Measurements from ENCODE around the gene ATP2A3. TPM values are rescaled to one million over a fixed set of nuclear protein-coding genes. Genes with fewer than 3 reads are reported as not detected.

Gene ATP2A3
- total RNA-seq, 1 donor from 2014 or later, result under 0.01 TPM

DNA sequence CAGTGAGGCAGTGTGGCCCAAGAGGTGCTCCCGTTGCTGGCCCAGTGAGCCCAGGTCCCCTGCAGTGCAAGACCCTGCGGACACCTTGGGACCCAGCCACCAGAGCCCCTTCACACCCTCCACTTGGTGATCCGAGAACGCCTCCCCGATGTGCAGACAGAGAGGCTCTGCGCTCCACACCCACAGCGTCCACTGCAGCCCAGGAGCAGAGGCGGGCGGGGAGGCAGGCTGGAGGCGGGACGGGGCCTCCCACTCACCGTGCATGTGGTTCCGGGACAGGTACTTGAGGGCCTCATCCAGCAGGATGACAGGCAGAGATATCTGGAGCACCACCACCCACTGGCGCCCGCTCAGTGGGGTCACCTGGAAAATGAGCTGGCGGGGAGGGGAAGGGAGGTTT, 35.8 kb downstream of the ATP2A3 start:
- no peak for DNase-seq (ENCODE audit: low read depth in 2 of 2)

DNA sequence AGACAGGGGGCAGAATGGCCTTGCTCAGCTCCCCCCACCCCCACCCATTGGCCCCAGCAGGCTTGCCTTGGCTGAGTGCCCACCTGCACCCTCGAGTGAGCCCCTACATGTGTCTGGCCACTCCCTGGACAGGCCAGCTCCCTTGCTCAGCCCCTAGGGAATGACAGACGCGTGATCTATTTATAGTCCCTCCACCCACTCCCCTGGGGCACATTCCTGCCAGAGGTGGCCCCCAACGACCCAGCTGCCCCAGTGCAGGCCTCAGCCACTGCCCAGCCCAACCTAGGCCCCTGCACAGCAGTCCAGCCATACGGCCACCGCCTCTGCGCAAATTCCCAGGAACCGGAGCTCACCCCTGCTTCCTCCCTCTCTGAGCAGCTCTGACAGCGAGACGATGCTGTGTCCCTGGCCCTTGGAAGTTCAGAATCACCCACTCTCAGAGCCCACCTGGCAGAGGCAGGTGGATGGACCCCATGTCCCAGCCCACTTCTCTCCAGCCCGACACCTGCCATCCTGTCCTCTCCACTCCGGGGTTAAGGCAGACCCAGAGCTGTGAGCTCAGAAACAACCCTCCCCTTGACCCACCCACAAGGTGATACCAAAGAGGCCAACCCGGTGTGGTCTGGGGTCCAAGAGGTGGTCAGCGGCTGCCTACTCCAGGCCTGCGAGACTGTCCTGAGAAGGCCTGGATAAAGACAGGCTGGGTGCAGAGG, 36.5 kb downstream of the ATP2A3 start:
- DNase-seq (ENCODE audit: low read depth in 2 of 2), result no peak

DNA sequence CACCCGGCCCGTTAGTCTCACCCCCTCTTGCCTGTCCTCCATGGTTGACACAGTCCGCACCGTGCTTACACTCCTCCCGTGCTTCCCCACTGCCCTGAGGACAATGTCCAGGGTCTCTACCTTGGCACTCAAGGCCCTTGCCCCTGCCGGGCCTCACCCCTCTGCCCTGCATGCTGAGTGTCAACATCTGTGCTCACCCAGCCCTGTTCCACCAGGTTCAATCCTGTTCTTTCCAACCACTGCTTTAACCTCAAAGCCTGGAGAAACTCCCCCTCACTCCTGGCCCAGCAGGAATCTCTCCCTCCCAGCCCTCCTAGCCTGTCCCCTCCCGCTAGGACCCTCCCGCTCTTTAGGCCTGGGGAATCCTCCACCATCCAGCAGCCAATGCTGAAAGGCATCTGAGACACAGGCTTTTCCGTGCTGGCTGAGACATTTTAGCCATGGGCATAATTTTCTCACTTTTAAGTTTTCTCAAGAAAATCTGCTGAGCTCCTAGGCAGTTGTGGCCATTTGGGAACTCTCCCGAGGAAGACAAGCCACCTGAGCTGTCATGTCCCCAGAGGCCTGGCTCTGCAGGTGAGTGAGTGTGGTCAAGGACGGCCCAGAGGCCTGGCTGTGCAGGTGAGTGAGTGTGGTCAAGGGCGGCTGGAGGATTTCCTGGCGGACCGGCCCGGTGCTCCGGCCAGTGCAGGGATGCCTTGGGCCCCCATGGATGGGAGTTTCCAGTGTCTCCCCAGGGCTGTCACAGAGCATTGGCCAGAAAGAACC, 37.2 kb downstream of the ATP2A3 start:
- no peak for DNase-seq (ENCODE audit: low read depth in 2 of 2)

DNA sequence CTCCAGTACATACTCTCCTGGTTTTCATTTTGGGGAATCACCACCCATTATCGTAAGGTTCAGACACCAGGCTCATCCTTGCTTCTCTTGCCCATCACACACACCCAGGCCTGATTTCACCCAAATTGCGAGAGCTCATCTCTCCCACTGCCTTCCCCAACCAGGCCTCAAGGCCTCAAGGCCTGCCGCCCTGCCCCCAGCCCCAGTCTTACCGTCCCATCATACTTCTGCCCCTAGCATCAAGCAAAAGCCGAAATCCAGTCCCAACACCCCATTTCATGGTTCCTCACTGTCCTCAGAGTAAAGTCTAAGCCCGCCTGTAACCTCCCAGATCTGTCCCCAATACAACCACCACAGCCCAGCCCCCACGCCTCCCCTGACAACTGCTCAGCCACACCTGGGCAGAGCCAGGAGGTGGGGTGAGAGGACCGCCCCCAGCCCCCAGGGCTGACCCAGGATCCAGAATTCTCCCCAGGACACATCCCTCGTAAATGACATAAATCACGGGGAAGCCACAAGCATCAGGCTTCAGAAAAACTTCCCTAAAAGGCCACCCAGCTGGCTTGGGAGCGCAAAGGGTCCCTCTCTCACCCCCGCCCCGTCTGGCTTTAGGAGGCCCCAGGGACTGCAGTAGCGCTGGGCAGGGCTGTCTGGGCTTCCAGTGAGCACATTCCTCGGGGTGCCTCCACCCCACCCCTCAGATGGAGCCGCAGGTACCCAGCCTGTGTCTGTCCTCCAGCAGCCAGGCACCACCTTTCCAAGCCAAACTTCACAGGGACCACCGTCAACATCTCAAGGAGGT, 38.4 kb downstream of the ATP2A3 start:
- DNase-seq (ENCODE audit: low read depth in 2 of 2), result no peak

DNA sequence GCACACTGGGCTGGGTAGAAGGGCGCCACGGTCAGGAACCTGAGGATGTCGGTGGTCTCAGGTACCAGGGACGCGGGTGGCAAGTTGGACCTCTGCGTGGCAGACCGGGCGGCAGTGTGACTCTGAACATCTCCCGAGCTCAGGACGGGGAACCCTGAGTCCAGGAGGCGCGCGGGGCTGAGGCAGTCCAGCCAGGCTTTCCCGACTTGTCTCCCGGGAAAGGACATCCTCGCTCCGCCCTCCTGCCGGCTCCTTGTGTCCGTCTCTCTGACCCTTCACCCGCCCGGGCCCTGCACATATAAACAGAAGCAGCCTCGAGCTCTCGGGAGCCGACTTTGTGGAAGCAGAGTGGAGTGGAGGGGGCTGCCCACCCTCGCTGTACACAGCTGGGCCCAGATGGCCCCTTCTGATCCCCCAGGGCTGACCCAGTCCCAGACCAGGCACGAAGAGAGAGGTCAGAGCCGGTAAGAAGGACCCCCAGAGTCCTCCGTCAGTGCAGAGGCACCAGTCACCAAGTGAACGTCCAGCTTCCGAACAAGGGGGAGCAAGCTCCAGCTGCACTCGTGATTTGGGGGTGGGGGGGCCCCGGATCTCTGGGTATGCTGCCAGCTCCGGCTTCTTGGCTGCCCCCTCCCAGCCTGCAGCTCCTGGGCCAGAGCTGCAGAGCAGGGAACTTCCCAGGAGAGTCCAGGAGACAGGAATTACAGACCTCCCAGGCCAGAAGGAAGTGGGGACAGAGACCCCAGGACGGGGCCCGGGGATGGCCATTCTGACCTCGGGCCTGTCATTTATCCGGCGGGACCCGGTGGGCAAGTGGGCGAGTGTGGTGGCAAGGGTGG, 39.5 kb downstream of the ATP2A3 start:
- DNase-seq (ENCODE audit: low read depth in 2 of 2), result no peak

DNA sequence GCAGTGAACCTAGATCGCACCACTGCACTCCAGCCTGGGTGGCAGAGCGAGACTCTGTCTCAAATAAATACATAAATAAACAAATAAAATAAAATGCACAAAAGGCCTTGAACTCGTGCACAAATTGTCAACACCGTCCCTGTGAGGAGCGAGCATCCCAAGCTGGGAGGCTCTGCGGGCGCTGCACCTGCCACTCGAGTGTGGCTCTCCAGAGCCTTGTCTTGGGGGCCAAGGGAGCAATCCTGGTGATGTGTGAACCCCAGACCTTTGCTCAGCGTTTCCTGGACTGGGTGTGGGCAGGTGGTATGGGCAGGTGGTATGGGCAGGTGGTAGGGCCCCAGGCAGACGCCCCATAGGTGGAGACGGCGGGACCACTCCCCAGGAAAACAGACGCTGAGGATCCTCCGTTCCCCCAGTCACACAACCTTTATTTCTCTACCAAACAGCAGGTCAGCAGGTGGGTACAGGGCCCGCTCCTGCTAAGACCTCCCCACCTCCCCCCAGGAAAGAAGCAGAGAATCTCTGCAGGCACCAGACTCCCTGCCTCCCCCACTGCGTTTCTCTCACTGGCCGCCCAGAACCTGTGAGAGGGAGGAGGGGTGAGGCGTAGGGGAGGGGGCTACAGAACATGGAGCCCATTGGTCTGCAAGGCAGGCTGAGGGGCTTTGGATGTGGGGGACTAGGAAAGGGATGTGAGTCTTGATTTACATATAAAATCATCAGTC, 40.6 kb downstream of the ATP2A3 start:
- no peak for DNase-seq (ENCODE audit: low read depth in 2 of 2)

DNA sequence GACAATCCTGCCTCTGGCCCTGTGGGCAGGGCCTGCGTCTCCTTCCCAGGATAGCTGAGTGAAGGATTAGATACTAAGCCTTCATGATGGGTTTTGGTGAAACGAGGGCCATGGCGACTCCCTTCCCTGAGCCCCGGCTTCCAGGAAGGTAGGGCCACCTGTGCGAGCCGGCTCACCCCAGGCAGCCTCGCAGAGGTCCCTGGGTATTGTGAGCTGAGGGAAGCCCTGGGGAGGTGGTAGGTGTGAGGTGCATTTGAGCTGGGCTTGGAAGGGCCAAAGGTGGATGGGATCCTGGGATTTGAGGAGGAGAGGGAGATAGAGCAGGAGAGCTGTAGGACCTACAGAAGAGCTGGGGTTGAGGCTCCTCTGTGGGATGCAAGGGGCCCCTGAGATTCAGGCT, 41.5 kb downstream of the ATP2A3 start:
- DNase-seq (ENCODE audit: low read depth in 2 of 2), result no peak

DNA sequence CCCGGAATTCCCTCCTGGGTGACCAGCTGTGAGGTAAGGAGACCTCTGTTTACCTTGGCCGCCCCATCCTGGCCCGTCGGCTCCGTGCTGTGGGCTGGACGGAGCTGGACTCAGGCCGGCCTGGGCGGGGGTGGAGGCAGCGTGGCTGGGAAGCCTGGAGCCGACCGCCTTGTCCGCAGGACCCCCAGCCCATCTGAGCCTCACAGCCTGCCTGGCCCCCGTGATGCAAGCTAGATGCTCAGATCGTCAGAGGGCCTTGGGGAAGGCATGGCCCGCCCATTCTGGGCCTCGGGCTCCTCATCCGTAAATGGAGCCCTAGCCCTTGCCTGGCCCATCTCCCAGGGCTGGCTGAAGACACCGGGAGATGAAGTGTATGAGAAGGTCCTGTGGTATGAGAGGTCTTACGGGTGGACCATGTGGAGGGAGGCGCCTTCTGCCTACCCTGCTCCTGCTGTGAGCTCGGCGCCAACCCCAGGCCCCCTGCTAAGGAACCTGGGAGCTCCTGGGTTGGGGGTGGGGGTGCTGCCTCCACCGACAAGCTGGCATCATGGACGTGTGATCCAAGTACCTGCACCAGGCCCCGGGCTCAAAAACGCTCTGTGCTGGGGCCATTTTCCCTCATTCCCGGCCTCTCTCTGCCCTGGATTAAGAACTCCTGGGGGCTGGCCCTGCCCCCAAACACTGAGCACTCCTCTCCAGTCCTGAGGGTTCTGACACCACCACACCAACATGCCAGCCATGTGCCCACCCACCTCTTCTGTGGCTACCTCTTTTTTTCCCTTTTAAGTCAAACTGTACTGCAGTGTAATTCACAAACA, 42.5 kb downstream of the ATP2A3 start:
- DNase-seq (ENCODE audit: low read depth in 2 of 2), result no peak

DNA sequence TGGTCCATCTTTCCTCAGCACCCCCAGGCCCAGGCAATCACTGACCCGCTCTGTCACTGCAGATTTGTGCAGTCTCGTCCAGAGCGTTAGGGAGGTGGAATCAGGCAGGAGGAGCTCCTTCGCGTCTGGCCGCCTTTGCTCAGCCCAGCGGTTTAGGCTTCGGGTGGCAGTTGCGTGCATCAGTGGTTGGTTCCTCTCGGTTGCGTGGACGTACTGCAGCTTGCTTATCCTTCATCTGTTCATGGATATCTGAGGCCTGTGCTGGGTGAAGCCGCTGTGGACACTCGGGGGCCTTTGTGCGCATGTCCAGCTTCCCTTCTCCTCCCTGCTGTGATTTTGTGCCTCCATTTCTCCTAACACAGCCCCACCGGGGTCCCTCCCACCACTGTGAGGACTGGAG, 43.2 kb downstream of the ATP2A3 start:
- no peak for DNase-seq (ENCODE audit: low read depth in 2 of 2)

DNA sequence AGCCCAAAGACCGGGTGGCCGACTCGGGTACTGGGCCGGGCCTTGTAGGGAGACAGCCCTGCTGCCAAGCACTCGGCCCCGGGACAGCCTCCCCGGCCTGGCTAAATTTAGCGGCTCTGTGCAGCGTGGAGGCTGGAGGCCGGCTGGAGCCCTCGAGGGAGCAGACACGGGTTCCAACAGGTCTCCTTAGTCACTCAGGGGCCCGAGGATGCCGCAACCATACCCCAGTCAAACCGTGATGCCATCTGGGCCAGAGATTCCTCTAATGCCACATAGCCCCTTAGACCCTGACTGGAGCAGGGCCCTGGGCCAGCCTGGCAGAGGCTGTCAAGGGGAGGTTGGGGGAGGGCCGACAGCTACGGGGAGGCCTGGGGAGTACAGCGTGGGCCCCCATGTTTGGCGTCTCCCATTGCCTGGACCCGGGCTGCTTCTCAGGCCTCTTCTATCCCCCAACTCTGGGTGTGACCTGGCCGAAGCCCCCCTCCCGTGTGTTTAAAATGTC, 45.1 kb downstream of the ATP2A3 start:
- no peak for DNase-seq (ENCODE audit: low read depth in 2 of 2)

DNA sequence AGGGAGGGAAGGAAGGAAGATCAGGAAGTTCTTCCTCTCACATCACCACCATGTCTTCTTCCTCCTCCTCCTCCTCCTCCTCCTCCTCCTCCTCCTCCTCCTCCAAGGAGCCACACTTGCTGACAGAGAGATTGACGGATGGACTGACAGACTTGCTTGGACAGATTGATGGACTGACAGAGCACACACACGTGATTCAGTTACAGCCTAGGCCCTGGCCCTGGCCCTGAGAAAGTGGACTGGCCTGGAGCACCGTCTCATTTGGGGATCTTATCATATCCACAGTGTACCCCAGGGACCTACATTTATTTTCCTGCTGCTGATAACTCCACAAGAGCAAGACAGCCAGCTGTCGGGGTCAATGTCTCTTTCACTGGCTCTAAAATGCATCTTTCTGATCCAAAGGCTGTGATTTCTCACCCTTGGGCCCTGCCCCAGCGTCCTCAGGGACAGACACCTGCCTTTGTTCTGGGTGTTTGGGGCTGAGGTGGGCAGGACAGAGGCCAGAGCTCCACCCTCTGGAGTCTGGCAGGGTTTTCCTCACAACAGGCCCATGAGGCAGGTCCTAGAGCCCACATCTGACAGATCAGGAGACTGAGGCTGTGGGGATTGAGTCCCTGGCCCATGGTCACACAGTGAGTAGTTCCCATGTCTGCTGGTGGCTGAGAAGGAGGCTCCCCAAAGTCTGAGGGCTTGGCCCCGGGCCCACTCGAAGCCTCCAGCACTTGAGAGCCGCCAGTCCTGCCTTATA, 45.7 kb downstream of the ATP2A3 start:
- no peak for DNase-seq (ENCODE audit: low read depth in 2 of 2)

DNA sequence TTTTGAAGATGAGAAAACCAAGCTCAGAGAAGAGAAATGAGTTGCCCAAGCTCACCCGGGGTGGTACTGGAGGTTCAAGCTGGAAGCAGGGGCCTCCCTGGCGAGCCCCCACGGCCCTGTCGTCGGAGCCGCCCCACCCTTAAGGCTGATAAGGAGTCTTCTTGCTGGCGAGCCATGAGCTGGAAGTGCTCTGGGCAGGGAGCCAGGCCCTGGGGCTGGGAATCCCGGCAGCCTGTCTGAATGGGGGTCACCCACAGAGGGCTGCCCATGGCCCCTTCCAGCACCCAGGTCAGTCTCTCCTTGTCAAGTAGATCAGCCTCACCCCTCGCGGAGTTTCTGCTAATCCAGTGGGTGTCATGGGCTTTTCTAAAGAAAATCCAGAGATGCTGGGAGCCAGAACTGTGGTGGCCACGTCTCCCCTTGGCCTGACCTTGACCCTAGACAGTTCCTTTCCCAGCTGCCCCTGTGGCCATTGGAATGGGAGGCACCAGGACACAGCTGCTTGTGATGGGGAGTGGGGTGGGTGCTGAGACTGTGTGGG, 46.8 kb downstream of the ATP2A3 start:
- peak in 1 of 2 donors; percentile 40 for DNase-seq (ENCODE audit: low read depth in 2 of 2)

DNA sequence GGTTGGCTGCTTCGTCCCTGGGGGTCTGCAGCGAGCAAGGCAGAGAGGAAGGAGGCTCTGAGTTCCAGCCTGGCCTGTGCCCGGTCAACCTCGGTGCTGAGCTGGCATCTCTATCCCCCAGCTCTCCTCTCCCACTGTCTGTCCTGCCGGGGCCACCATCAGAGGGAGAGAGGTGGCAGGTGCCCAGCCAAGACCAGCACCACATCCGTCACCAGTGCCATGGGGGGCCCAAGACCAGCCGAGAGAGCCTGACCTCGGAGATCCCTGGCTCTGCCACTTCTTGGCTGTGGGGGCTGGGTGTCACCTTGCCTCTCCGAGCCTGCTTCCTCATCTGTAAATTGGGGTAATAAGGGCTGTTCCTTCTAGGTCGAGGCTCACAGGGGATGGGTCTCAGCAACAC, 47.4 kb downstream of the ATP2A3 start:
- DNase-seq (ENCODE audit: low read depth in 2 of 2), result no peak

DNA sequence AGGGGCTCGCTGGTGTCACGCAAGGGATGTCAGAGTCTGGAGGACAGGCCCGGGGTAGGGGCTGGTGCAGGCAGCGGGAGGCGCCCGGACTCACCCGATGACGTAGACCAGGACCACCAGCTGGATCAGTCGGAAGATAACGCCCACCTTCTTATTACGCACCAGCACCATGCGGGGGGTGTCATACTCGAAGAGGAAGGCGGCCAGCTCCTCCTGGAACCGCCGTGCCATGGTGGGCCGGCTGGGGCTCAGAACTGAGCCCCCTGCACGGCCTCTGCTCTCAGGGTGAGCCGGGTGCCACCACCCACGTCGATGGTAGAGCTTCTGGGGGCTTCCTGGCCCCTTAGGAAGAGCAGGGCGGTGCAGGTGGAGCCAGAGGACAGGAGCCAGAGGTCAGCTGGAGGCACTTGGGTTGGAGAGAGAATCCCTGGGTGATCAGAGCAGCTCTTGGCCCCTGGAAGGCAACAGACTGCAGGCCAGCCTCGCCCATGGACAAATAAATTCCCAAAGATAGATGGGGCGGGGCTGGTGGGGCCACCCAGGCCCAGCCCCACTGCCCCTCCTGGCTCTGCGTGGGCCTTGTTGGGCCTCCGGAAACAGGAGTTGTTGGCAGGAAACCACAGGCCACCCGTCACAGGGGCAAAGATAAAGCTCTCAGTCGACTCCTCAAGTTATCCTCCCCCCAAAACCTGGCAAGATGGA, 48.1 kb downstream of the ATP2A3 start, which contains the start of gene P2RX1:
Gene P2RX1 (minus strand): TSS at position 471 of the 702 bp plus-strand sequence. CDS start 240 bp downstream, at position 231.
- DNase-seq (ENCODE audit: low read depth in 2 of 2), result peak in 1 of 2 donors; percentile 23

DNA sequence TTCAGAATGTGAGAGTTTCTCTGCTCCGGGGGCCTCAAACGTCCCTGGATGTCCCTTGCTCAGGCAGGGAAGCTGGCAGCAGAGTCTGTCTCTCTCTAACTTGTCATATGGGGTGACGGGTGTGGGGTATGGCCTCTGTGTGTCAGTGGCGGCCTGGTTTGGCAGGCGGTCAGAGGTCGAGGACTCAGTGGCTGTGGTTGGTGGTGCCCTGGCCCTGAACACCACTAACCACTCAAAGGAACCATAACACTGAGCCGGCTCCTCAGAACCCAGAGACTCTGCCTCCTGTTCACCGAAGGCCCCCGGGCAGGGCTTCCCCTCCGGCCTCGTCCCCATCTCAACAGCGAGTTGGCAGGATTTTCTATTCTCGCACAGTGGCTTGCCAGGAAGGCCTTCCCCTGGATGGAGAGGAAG, 48.6 kb downstream of the ATP2A3 start:
- DNase-seq (ENCODE audit: low read depth in 2 of 2), result no peak

DNA sequence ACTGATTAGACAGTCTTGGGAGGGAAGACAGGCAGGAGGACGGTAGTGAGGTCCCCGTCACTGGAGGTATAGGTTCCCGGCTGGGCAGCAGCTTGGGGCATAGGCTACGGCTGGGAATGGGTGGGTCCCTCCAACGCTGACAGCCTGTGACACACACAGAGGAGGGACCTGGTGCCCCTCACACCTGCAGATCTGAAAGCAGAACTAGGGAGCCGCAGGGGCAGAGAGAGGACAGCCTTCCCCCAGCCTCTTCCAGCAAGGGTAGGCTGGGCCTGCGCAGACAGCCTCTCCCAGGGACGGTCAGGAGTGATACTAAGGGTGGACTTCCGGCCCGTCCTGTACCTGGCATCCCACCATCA, 49.9 kb downstream of the ATP2A3 start:
- no peak for DNase-seq (ENCODE audit: low read depth in 2 of 2)

DNA sequence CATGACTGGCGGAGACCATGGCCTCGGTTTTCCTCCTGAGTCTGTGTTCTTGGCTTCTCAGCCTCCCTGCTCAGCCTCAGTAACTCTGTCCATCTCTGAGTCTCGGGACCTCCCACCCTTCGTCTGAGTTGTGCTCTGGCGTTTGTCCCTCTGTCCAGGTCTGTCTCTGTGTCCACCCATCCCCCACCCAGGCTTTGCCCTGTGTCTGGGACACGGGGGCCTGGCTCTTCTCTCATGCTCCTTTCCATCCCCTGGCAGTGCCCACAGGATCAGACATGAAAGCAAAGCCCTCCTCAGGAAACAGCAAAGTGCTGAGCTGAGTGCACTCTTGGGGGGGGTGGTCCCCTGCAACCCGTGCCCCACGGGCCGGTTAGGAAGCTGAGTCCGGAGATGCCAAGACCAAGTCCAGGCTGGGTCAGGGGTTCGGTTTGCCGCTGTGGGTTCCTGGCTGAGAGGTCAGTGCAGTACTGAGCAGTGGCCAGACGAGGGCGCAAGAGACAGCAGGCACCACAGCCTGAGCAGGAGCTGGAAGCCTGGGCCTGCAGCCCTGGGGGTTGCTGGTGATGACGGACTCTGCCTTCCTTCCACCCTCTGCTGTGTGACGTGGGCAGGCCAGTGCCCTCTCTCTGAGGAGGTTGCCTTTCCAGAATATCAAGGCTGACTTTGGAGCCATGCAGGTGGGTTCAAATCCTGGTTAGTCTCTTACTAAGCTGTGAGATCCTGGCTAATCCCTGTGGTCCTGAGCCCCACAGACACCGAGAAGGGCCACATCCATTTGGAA, 50.5 kb downstream of the ATP2A3 start:
- DNase-seq (ENCODE audit: low read depth in 2 of 2), result peak; percentile 73 to 78
